WI38 (cell line): ENCODE data around the gene KIF1A.
A peak's percentile ranks its signal among the peaks of the same experiment; 100 is the strongest.

Experiments used
- H3K4me3 ChIP-seq: 2 replicates; pipeline ENCODE4 v1.5.1; 2011; ENCODE audit warnings: low read depth, mild to moderate bottlenecking, control low read depth, low read length
- CTCF ChIP-seq: IDR thresholded peaks from 2 replicates; pipeline ENCODE4 v1.5.1; 2012; ENCODE audit warnings: low read depth, mild to moderate bottlenecking, control low read depth, low read length

KIF1A gene

GRCh38 chr2:240834377-240834975 is 14.5 kb upstream of the KIF1A start:
- TF ChIP-seq CTCF: no peak
- no peak overlapping the region for H3K4me3 ChIP-seq

GRCh38 chr2:240833724-240834285 is 13.8 kb upstream of the KIF1A start:
- no peak overlapping the region for H3K4me3 ChIP-seq
- TF ChIP-seq CTCF: no peak

- TF ChIP-seq CTCF: no peak
- no peak overlapping the region for H3K4me3 ChIP-seq
Measured at GRCh38 chr2:240832921-240833494, 13.0 kb upstream of the KIF1A start.

- TF ChIP-seq CTCF: no peak
- peak overlapping the region; percentile 23; the same call in 1 of the 2 replicates for H3K4me3 ChIP-seq
Measured at GRCh38 chr2:240832205-240832727, 12.2 kb upstream of the KIF1A start.

- no peak for TF ChIP-seq CTCF
- H3K4me3 ChIP-seq: peak overlapping the region; percentile 23; the same call in 1 of the 2 replicates
Measured at GRCh38 chr2:240831594-240832204, 11.7 kb upstream of the KIF1A start.

GRCh38 chr2:240825476-240825875 is 5.5 kb upstream of the KIF1A start:
- TF ChIP-seq CTCF: no peak
- no peak overlapping the region for H3K4me3 ChIP-seq
